HG02571 (cell line): ENCODE measurements around the gene TSPYL4.
"Not testable (repeated sequence)": the region's sequence is repeated elsewhere in the genome, so short reads cannot be mapped to it uniquely, and the experiment has no call there.

Experiments used
- ATAC-seq: cut with Tn5 transposase; IDR thresholded peaks from one replicate; pipeline ENCODE4 v1.9.1; 2021; ENCODE audit warnings: mild to moderate bottlenecking, moderate library complexity; ENCODE audit not compliant: unreplicated experiment

The TSPYL4 gene

DNA sequence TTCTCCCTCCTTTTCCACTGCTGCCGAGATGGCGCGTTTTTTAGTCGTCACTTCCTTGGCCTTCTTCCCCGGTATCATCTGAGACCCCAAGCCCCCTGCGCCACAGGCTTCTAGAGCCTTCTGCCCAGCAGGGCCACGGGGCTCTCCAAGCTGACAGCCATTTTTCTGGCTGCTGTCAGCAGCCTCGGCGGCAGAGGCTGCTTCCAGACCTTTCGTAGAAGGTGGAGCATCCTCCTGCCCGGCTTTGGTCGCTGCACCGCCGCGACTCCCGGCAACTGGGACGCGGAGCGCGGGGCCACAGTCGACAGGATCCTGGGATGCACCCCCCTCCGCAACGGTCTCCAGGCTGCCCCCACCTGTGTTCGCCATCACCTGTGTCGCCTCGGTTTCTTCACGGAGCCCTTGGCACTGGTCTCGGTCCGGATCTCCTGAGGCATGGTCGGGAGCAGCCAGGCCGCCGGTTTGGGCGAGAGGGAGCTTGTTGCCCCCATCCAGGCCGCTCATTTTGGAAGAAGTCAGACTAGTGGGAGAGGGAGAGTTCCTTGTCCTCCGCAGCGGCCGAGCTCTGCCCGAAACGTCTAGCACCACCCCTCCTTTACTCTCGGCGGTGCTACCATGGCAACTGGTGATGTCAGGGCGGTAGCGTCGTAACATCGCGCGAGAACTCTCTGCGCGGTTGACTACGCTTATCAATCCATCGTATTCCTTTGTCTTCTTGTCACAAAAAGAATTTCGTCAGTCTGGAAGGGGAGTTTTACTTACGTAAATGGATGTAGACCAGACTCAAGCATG, at the start of gene TSPYL4:
Gene TSPYL4 (minus strand): TSS at position 571 of the 792 bp plus-strand sequence. CDS start 67 bp downstream, at position 504.
- ATAC-seq = peak; percentile 100

DNA sequence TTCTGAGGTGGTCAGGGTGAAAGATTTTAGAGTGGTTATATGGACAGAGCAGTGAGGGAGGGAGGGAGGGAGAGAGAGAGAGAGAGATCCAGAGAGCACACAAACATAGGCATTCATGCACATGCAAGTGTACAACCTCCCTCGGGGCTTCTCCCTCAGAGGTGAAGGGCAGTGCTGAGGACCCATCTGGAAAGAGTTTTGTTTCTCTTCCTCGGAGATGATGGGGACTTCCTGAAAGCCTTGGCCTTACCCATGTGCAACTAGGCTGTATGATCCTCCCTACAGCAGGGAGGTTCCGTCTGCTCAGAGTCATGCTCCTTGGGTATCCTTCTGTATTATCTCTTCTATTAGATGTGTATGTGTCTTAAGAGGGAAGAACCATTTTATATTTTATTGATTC, 47.2 kb upstream of the TSPYL4 start:
- no peak for ATAC-seq

DNA sequence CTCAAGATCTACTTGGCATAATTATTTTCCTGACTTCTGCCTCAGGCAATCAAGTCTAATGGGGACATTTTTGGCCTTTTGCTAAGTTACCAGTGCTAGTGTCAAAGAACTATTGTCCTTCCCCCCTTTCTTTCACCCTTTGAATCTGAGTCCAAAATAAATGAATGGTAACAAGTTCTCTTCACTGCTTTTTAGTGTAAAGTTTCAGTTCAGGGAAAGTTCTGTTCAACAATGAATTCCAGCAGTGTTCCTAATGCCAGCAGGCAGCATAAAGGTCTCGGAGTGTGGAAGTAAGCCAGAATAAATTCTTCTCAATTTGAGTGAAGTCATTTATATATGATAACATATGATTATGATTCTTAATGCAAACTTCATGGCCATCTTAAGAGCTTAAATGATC, 46.7 kb upstream of the TSPYL4 start:
- no peak for ATAC-seq

DNA sequence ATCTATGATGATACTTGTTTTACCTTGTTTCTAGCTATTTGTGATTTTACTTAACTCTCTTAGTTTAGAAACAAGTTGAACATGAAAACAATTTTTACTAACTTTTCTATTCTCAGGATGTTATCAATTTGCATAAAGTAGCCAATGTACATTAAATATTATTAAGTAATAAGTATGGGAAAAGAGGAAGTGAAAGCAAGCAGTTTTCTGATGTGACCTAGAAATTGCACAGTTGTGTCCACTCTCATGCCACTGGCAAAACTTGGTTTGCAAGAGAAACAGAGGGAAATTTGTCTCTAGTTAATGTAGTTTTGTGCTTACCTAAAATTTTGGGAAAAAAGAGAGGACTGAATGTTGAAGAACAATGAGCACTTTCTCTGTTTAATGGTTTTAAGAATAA, 45.1 kb upstream of the TSPYL4 start:
- ATAC-seq = no peak

DNA sequence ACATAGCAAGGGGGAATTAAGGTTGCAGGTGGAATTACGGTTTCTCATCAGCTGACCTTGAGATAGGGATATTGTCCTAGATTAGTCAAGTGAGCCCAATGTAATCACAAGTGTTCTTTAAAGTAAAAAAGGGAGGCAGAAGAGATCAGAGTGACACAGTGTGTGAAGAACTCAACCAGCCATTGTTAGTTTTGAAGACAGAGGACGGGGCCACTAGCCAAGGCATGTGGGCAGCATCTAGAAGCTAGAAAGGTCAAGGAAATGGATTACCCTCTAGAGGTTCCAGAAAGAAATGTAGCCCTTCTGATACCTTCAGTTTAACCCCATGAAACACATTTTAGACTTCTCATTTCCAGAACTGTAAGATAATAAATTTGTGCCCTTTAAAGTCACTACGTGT, 44.4 kb upstream of the TSPYL4 start:
- ATAC-seq = no peak

DNA sequence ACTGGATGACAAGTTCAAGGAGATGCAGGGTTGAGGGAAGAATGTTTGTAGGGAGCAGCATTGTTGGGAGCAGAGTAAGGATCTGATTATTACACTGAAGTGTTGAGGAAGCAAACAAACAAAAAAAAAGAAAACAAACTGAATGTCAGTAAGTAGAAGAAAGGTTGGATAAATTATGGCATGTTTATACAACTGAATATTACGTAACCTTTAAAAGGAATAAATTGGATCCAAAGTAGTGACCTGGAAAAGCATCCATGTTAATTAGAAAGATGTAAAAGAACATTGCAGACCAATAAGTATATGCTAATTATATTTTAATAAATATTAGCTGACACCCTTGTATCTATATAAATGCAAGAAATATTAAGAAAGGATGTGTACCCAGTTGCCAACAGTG, 38.7 kb upstream of the TSPYL4 start:
- ATAC-seq = no peak

DNA sequence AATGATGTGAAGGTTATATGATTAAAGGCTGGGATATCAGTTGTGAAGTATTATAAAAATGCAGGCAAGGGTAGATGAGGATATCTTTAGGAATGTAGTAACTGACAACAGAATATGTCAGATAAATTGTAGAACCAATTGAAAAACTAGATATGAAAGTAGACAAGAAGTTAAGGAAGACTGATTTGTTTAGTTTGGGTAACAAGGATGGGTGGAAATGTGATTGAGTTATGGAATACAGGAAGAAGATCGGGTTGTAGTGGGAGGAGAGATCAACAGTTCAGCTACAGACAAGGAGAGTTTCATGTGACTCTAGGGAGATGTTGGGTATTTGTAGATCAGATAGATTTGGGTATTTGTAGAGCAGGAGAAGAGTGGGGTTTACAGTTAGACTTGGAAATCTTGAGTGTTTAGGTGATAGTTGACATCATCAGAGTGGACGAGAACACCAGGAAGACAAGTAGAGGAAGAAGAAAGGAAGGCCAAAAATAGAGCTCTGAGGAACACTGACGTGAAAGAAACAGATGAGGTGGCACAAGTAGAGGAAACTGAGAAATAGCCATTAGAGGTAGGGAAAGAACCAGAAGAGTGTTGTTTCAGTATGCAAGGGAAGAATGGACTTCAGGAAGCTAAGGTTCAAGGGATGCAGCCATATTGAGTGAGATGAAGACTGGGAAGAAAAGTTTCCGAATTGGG, 38.0 kb upstream of the TSPYL4 start:
- no peak for ATAC-seq

DNA sequence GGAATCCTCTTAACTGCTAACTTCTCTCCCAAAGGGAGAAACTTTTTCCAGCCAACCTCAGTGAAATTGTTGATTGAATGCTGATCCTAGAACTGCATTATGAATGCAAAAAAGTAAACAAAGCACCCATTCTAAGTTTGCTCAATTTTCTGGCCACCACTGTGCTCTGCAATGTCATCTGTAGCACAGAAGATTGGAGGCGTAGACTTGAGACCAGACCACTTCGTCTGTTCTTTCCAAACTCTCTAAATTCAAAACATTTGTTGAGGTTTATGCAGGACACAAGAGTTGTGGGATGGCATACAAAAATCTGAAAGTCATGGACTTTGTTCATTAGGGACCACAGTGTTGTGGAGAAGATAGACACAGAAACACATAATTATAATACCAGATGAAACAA, 36.9 kb upstream of the TSPYL4 start:
- no peak for ATAC-seq

DNA sequence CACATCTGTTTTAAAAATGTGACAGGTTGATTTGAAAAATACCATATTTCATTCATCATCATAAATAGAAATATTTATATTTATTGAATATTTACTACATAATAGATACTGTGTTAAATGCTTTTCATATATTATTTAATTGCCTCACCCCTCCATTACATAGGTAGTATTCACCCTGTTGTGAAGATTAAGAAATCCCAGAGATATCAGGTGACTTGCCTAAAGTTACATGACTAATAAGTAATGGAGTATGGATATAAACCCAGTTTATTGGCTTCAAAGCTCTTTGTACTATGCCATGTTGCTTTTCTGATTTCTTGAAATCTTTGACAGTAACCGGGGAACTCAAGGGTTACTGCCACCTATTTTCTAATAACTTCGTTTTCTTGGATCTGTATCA, 36.0 kb upstream of the TSPYL4 start:
- no peak for ATAC-seq

DNA sequence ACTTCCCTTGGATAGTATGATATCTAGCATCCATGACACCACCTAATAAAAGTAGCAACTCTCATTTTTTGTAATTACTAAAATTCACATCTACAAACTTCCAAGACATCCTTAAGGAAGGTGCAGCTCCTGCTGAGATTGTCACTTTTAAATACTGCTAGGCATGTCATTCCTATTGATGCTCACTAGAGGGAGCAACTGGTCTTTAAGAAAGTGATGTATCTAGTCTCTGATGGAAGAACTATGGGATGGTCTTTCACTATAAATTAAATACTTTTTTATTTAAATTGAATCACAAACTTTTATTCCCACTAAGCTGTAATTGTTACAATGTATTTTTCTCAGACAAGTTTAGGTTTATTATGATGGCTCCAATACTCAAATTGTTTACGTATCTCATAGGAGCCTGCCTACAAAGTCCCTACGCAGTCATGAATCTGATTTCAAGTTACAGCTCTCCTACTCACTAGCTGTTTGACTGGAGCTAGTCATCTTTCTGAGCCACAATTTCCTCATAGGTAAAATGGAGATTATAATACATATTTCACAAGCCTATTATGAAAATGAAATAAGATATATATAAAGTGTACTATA, 33.9 kb upstream of the TSPYL4 start:
- ATAC-seq = no peak

DNA sequence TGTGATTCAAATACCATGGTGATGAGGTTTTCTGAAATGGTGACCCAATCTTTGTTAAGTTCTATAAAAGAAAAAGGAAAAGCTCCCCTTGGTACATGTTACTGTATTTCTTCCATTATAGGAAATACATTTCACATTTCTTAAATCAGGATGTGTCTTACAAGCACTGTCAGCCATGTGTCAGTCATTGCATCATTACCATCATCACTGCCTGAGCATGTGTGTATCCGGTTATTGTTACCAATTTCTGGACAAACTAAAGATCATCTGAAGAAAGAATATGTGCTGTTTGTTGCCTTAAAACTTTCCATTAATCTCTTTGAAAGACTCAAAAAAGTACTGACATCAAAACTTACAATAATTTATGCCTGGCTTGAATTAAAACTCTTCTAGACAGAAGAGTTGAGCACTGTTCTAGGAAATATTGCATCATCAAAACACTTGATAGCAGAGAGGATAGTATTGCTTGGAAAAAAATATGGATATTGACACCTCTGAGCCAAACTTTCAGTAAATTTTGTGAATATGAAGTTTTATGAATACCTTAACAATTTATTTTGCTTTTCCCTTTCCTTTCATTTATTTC, 33.0 kb upstream of the TSPYL4 start:
- no peak for ATAC-seq

DNA sequence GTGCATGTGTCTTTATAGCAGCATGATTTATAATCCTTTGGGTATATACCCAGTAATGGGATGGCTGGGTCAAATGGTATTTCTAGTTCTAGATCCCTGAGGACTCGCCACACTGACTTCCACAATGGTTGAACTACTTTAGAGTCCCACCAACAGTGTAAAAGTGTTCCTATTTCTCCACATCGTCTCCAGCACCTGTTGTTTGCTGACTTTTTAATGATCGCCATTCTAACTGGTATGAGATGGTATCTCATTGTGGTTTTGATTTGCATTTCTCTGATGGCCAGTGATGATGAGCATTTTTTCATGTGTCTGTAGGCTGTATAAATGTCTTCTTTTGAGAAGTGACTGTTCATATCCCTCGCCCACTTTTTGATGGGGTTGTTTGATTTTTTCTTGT, 31.1 kb upstream of the TSPYL4 start:
- ATAC-seq = not testable (repeated sequence)

DNA sequence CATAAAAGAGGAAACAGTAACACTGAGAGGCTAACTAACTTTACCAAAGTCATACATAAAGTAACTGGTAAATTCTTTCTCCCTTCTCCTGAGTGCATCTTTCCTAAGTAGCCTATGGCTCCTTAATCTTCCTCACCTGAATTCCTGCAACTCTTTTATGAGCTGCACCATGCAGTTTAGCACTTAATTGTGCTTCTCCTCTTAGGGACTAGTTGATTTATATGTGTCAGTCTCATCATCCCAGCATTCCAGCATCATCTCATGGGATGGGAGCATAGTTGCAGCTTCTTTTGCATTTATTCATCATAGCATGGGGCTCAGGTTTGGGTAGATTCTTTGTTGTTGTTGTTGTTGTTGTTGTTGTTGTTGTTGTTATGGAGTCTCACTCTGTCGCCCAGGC, 29.3 kb upstream of the TSPYL4 start:
- no peak for ATAC-seq

DNA sequence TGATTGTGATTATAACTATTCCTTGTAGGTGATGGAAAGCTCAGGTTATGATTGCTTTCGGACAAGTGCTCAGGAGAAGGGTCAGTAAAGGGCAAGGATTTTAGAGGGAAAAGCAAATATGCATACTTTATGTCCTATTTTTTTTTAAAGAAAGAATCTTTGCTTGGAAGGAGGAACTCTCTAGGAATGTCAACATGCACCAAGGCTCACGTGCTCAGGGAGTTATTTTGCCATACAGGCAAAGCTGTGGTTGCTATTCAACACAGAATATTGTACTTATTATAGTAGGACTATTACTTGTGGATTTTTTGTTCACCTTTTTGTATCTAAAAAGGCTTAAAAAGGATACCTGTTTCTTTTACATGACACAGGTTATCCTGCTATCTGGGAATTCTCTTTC, 28.8 kb upstream of the TSPYL4 start:
- ATAC-seq = no peak

DNA sequence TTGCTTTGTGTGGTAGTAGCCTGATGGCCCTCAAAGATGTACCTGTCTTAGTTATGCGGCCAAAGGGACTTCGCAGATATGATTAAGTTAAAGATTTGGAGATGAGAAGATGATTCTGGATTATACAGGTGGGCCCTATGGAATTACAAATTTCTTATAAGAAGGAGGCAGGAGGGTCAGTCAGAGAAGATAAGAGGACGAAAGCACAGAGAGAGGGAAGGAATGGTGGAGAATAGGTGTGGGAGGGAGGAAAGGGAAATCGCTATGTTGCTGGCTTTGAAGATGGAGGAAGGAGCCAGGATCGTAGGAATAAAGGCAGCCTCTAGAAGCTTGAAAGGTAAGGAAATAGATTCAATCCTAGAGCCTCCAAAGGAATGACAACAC, 27.1 kb upstream of the TSPYL4 start:
- ATAC-seq = no peak

DNA sequence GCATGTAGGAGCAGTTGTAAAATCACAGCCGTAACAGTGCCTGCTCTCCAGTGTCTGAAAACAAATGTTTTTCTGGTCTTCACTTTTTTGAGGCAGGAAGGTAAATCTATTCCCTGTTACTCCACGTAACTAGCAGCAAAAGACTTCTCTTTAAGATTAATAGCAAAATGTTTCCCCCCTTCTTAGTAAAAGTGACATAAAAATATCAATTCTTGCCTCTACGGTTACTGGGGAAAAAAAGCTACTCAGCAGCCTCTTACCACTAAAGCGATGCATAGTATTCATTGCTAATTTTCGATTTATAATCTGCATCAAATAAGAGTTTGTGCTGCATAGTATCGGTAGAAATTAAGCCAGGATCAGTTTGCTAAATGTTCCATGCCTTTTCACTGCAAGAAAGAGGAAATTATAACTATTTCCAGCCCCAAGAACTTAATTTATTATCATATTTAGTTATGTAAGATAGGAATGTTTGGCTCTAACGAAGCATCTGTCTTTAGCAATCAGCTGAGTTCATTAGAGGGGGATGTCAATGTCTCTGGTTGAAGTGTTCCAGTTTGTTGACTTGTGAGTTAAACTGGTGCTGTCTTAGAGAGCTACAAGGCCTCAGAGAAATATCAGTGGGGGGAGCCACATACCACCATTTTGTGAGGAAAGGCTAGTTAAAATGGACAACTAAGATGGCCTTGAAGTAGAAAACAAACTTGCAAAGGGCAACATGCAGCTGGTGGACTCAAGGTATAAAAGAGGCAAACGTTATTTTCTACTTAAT, 26.5 kb upstream of the TSPYL4 start:
- ATAC-seq = no peak

DNA sequence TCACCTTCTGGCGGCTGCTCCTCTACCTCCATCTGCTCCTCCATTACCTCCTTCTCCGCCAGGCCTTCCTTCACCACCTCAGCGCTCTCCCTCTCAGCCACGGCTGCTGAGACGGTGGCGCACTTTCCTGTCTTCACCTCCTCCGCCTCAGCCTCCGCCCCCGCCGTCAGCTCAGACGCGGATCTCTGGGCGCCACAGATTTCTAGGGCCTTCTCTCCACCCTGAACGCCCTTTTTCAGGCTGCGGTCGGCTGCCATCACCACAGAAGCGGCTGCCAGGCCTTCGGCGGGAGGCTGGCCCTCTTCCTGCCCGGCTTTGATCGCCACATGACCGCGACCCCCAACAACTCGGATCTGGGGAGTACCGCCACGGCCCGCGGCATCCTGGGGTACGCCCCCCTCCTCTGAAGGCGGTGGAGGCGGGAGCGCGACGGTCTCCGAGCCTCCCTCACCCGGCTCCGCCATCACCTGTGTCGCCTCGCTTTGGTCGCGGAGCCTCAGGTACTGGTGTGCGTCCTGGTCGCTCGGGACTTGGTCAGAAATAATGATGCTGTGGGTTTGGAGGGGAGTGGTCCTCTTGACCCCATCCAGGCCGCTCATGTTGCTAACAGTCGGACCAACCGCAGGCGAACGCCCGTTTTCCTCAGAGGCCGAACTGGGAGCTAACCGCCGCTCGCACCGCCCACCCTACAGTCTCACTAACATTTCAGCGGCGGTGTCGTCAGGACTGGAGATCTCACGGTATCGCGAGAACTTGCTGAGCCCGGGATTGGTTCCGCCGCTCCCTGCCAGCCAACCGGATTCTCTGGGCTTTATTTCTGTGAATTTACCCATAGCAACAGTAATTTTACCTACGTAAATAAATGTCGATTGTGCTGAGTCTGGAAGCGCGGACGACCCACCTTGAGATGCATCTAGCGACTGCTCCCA, 25.6 kb upstream of the TSPYL4 start, which contains the start of gene TSPYL1:
Gene TSPYL1 (minus strand): TSS at position 699 of the 929 bp plus-strand sequence. CDS start 100 bp downstream, at position 599.
- peak; percentile 95 for ATAC-seq

DNA sequence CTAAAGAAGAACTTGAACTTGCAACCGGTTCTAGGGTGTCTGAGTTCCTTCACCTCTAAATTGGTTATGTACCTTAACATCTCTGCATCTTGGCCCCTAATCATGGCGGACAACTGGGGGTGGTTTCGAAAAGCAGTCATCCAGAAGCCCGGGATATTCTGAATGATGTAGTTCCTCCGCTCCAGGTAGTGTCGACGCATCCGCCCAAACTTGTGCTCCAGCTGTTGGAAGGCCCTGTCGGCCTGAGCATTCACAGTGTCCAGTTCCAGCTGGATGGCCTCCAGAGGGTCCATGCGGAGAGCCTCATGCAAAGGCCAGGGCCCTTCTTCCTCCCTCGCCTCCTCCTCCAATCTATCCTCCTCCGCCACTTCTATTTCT, 25.0 kb upstream of the TSPYL4 start:
- peak; percentile 3 for ATAC-seq

DNA sequence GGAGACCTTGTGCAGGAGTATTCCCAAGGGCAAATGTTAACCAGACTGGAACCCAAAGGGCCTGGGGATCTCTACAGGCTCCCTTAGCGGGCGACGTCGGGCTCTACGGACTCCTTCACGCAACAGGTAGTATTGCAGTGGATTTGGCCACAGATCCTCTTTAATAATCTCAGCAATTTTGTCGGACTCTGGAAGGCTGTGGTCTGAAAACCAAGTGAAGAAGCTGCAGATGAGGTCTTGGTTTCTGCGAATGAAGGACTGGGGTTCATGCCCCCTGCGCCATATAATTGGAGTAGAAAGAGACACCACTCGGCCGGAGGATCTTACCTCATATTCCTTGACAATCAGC, 24.6 kb upstream of the TSPYL4 start:
- ATAC-seq = no peak

DNA sequence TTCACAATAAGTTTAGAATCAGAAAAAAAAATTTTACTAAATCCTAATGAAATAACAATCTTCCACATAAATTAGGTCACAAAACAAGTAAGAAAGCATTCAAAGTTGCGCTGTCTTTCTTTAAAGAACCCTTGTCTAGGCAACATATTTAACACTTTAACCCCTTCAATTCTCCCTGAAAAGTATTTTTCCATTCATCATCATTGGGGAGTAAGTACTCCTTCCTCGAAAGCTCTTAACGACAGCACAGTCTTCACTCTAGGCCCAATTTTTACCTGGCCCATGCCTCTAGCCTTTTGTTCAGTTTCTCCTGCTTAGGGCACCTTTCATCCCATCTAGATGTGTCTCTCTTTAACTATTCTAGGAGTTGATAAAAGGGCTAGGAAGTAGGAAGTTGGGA, 23.2 kb upstream of the TSPYL4 start:
- ATAC-seq = no peak
